Right hindlimb (tissue), 1 donor: ENCODE results near the gene RGL3.
A peak's percentile ranks its signal among the peaks of the same experiment; 100 is the strongest.
"Not testable (repeated sequence)": the region's sequence is repeated elsewhere in the genome, so short reads cannot be mapped to it uniquely, and the experiment has no call there.

Experiments used
- DNase-seq: peaks from one replicate; pipeline ENCODE4 v3.0.0-alpha.2; 2018

RGL3 gene

GRCh38 chr19:11379269-11379845 lies 39.8 kb downstream of the RGL3 start:
- DNase-seq: not testable (repeated sequence)

DNA sequence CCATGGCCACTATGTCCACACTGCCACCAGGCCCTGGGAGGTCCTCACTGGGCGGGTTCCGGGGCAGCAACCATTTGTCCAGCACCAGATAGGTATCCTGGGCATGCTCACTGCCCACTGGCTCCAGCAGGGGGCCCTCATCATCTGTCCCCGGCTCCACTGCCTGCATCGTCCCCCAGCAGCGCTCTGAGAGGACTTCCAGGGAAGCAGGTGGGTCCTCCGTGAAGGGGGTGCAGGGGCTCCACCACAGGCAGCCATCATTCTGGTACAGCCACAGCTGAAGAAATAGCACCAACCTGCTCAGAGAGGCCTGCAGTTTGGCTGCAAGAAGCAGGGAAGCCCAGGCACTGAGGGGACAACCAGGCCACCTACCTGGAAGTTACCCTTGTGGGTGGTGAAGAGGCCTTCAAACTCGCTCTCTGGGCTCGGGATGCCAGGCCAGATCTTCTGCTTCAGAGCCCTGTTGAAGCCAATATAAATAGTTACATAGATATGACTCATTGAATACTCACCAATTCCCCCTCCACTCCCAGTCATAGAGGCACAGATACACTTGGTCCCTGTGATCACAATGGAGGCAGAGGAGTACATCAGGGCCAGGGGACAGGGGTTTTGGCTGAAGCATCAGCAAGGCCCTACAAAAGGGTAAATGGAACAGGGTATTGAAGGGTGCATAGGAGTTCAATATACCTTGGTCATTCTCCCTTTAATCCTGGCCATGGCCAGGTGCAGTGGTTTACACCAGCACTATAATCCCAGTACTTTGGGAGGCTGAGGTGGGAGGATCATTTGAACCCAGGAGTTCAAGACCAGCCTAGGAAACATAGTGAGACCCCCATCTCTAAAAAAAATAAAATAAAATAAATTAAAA lies 40.6 kb downstream of the RGL3 start:
- DNase-seq: no peak

DNA sequence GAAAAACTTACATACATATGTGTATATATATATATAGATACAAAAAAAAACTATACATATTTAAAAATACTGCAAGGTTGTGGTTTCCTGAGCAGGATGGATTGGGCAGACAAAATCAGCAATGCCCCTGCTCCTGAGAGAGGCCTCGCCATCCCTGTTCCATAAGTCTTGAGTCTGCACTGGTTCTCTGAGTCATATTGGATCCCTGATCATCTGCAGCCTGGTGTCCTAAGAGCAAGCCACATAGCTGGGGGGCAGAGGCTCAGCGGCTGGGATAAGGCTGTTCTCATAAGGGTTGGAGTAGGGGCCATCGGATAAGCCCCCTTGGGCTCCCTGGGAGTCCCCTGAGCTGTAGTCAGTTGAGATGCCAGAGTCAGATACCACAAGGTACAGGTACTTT lies 41.4 kb downstream of the RGL3 start:
- DNase-seq: no peak

GRCh38 chr19:11377237-11377636 lies 41.9 kb downstream of the RGL3 start:
- DNase-seq: no peak

DNA sequence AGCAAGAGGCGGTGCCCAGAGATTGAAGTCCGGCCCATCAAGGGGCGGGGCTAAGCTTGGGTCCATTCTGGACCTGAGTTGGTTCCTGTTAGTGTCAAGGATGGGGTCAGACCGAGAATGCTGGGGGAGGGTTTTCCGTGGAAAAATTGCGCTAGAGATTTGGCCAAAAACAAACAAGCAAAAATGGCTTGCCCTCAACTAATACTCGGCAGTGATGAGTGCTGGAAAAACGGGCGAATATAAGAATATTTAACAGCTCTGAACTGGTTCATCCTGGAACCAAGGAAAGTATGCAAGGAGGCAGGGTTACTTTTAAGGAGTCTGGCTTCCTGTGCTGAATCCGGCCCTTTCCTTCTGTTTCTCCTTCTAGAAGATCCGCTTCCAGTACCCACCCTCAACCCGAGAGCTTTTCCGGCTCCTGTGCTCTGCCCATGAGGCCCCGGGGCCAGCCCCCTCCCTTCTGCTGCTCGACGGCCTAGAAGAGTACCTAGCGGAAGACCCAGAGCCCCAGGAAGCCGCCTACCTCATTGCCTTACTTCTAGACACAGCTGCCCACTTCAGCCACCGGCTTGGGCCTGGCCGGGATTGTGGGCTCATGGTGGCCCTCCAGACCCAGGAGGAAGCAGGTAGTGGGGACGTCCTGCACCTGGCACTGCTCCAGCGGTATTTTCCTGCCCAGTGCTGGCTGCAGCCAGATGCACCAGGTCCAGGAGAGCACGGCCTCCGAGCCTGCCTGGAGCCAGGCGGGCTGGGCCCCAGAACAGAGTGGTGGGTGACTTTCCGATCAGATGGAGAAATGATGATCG lies 43.8 kb downstream of the RGL3 start:
- DNase-seq: peak; percentile 60

DNA sequence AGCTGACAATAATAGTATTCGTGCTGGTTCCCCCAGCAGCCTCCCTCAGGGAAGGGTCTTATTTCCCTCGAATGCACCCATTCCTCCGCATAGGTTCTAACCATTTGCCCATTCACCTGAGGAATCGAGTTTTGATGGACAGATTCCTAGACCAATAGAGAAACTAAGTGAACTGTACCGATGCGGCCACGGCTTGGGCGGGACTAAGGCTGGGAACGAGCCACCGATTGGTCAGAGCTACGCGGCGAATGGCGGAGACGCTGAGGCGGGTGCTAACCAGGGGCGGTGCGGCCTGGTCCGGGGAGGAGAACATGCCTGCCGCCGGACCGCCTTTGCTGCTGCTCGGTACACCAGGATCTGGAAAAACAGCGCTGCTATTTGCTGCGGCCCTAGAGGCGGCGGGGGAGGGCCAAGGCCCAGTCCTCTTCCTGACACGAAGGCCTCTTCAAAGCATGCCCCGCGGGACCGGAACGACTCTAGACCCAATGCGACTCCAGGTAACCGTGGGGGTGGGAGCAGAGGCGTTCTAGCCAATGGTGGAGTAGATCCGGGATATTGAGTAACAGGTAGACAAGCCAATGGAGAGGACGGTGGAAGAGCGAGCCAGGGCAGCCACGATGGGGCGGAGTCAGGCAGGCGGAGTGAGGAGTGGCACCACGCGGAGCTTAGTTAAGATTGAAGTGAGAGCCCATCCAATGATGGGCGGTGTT lies 44.5 kb downstream of the RGL3 start, which contains the start of gene SWSAP1:
Gene SWSAP1 (plus strand): TSS at position 234 of the 710 bp plus-strand sequence. CDS start 15 bp downstream, at position 249.
- DNase-seq: peak; percentile 99

- DNase-seq: no peak
These were observed 45.2 kb downstream of the RGL3 start for GRCh38 chr19:11373885-11374432.

GRCh38 chr19:11373166-11373884 lies 45.8 kb downstream of the RGL3 start:
- DNase-seq: no peak

- DNase-seq: no peak
These were observed 48.4 kb downstream of the RGL3 start for GRCh38 chr19:11370744-11371143.

- no peak for DNase-seq
These were observed 51.6 kb downstream of the RGL3 start for GRCh38 chr19:11367528-11367927.

DNA sequence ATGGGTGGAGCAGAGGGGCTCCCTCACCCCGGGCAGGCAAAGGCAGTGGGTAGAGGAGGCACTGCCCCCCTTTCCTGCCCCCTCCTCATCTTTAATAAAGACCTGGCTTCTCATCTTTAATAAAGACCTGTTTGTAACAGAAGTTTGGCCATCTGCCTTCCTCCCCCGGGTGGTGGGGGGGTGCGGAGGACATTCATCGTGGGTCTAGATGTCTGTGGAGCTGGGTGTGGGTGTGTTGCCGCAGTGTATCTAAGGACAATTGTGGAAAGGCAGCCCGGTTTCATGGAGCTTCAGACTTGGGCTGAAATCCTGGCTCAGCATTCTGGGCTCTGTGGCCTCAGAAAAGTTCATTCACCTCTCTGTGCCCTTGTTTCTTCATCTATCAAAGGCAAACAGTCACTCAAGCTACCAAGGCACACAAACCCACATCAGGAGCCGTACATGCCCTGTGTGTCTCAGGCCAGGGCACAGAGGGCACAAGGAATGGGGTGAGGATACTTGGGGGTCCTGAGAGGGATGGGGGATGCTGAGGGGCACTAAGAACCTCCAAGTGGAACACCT lies 53.5 kb downstream of the RGL3 start:
- no peak for DNase-seq

- DNase-seq: no peak
These were observed 54.2 kb downstream of the RGL3 start for GRCh38 chr19:11364935-11365334.

GRCh38 chr19:11364296-11364904 lies 54.7 kb downstream of the RGL3 start:
- no peak for DNase-seq

GRCh38 chr19:11363881-11364280 lies 55.2 kb downstream of the RGL3 start:
- DNase-seq: no peak

GRCh38 chr19:11361771-11362731 lies 57.1 kb downstream of the RGL3 start:
- no peak for DNase-seq

DNA sequence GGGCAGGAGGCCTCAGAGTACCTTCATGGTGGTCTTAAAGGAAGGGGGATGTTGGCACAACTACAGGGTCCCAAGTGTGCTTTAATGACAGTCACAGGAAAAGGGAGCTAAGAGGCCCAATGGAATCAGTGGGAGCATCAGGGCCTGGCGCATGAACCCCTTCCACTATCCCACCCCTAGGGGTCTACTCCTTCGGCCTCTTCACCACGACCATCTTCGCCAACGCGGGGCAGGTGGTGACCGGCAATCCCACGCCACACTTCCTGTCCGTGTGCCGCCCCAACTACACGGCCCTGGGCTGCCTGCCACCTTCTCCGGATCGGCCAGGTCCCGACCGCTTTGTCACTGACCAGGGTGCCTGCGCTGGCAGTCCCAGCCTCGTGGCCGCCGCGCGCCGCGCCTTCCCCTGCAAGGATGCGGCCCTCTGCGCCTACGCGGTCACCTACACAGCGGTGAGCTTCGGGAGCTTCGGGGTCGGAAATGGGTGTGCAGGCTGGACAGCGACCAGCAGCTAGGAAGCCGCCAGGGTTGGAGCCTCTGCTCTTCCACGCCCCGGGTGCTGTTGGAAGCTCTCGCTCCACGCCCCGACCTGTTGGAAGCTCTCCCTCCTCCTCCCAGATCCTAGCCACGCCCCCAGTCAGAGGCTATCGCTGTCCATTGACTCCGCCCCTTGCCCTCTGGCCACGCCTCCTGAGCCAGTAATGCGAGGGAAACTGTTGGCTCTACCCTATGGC lies 57.9 kb downstream of the RGL3 start:
- DNase-seq: peak; percentile 48

GRCh38 chr19:11359421-11359820 lies 59.7 kb downstream of the RGL3 start:
- no peak for DNase-seq

DNA sequence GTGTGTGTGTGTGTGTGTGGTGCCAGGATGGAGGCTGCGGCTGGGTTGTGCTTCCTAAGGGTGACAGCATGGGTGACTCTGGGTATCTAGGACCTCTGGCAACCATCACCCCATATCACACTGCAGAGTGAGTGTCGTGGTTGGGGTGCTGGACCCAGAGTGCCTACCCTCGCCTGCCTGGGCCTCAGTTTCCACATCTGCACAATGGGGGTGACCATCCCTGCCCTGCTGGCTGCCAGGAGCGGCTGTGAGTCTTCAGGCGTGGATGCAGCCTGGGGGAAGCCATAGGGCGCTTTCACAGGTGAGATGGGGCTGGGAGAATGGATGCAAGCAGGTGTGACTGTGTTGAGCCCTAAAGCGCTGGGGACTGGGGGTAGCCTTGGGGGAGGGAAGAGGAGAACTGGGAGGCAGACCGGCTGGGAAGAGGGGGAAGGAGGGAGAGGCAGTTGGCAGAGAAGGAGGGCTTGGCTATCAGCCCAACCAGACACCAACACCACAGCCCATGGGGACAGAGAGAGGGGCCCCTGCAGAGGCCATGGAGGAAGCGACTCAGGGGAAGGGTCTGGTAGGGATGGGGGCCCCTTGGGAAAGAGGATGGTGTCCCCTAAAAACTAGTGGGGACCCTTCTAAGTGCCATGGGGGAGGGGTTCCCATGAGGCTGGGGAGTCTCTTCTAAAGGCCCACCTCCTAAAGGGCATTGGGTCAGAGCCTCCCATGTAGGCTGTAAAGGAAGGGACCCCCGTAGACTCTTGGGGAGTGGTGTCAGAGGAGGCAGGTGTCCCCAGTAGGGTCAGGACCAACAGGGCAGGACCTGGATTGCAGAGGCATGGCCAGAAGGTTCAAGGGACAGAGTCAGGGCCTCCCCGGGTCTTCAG lies 62.2 kb downstream of the RGL3 start:
- DNase-seq: peak; percentile 19
